Peyer's patch (tissue), 4 donors: Measurements from ENCODE around the gene CFAP141.

Source experiments
- CTCF ChIP-seq, 6 experiments: fragments of 450-650 bp in 4 of 6; fragments of 200-600 bp in 2 of 6; sonication (generic) in 1 of 6; IDR thresholded peaks; one replicate each; pipeline ENCODE4 v1.5.1; 2017 to 2019; ENCODE audit warnings: antibody characterized with exemption in 6 of 6, mild to moderate bottlenecking in 3 of 6, moderate library complexity in 1 of 6
- POLR2A ChIP-seq, 2 donors: fragments of 450-650 bp; IDR thresholded peaks; one replicate each; pipeline ENCODE4 v1.5.1; 2017; ENCODE audit warnings: antibody characterized with exemption in 2 of 2, mild to moderate bottlenecking in 2 of 2, moderate library complexity in 2 of 2

GRCh38 chr1:154222518-154222917 is 16.4 kb upstream of the CFAP141 start:
- no peak for TF ChIP-seq POLR2A (IDR thresholded peaks at IDR 0.05)
- TF ChIP-seq CTCF (IDR thresholded peaks at IDR 0.05): no peak
